ENCODE data around the gene GRIK4.

Gene GRIK4

DNA sequence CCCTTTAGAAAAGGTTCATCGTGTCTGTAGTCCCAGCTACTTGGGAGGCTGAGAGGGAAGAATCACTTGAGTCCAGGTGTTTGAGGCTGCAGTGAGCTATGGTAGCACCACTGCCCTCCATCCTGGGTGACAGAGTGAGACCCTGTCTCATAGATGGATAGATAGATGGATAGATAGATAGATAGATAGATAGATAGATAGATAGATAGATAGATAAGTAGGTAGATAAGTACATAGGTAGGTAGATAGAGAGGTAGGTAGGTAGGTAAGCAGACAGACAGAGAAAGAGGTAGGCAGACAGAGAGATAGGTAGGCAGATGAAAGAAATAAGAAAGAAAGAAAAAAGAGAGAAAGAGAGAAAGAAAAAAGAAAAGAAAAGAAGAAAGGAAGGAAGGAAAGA is 156.4 kb downstream of the GRIK4 start:
- Histone ChIP-seq H3K36me3 (ENCODE audit: control insufficient read depth, insufficient read depth, low read length) (no peaks in the 10 kb centered on the region), H3K4me1 (ENCODE audit: control insufficient read depth, insufficient read depth, low read length) (no peaks in the 10 kb centered on the region), H3K9ac (ENCODE audit: low read length) (no peak overlapping the region), H3K4me3 (ENCODE audit: low read length) (no peak overlapping the region), H3K27me3 (ENCODE audit: control insufficient read depth, insufficient read depth, low read length) (no peaks in the 10 kb centered on the region), H3K9me3 (ENCODE audit: control insufficient read depth, low read length) (no peaks in the 10 kb centered on the region)

DNA sequence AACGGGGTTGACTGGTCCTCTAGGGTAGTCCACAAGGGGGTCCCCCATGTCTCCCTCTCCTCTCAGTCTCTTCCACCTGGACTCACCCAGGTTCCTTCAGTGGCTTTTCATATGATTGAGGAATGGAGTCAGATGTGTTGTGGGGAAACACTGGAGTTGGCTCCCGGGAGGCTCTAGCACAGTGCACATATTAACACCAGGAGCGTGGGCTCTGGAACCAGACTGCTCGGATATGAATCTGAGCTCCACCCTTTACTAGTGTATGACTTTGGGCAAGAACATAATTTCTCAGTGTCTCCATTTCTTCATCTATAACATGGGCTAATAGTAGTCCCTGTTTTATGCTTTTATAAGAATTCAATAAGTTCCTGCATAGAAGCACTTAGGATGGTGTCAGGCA is 157.0 kb downstream of the GRIK4 start:
- no peaks in the 10 kb centered on the region for H3K27me3 ChIP-seq (ENCODE audit: control insufficient read depth, insufficient read depth, low read length)
- H3K4me1 ChIP-seq (ENCODE audit: control insufficient read depth, insufficient read depth, low read length) = no peaks in the 10 kb centered on the region
- no peak overlapping the region for H3K4me3 ChIP-seq (ENCODE audit: low read length)
- H3K9me3 ChIP-seq (ENCODE audit: control insufficient read depth, low read length) = no peaks in the 10 kb centered on the region
- no peaks in the 10 kb centered on the region for H3K36me3 ChIP-seq (ENCODE audit: control insufficient read depth, insufficient read depth, low read length)
- H3K9ac ChIP-seq (ENCODE audit: low read length) = no peak overlapping the region

DNA sequence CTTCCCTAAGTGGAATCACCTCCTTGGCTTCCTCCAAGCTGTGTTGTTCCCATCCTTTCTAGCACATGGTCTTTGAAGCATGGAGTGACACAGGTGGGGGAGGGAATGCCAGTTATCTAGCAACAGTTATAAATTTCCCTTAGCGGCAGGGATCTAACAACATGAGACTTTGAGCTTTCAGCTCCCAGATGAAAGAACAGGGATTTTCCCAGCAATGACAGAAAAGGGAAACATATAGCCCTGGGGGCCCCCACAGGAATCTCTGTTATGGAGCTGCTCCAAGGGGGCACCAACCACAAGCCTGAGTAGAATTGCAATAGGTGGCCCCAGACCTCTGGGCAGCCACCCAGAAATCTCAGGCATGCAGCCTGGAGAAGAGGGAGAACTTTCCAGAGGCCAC is 163.0 kb downstream of the GRIK4 start:
- Histone ChIP-seq H3K9ac (ENCODE audit: low read length) (no peak overlapping the region), H3K36me3 (ENCODE audit: control insufficient read depth, insufficient read depth, low read length) (no peaks in the 10 kb centered on the region), H3K27me3 (ENCODE audit: control insufficient read depth, insufficient read depth, low read length) (no peaks in the 10 kb centered on the region), H3K9me3 (ENCODE audit: control insufficient read depth, low read length) (no peaks in the 10 kb centered on the region), H3K4me3 (ENCODE audit: low read length) (no peak overlapping the region), H3K4me1 (ENCODE audit: control insufficient read depth, insufficient read depth, low read length) (no peaks in the 10 kb centered on the region)

DNA sequence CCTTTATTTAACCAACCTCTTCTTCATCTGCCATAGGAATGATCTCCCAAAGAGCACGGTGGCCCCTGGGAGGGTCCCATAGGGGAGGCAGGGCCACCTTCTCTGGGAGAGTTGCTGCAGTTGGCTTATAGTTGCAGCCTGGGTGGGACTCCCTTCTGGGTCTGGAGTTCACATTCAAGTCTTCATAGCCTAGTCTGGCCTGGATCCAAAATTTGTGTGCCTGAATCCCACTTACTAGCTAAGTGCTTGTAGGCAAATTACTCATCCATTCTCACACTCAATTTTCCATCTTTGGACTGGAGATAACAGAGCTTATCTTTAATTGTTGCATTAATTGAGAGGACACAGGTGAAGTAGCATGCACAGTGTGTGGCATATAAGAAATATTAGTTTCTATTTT is 163.6 kb downstream of the GRIK4 start:
- no peaks in the 10 kb centered on the region for H3K27me3 ChIP-seq (ENCODE audit: control insufficient read depth, insufficient read depth, low read length)
- no peaks in the 10 kb centered on the region for H3K36me3 ChIP-seq (ENCODE audit: control insufficient read depth, insufficient read depth, low read length)
- no peaks in the 10 kb centered on the region for H3K4me1 ChIP-seq (ENCODE audit: control insufficient read depth, insufficient read depth, low read length)
- H3K9me3 ChIP-seq (ENCODE audit: control insufficient read depth, low read length) = no peaks in the 10 kb centered on the region
- H3K9ac ChIP-seq (ENCODE audit: low read length) = no peak overlapping the region
- no peak overlapping the region for H3K4me3 ChIP-seq (ENCODE audit: low read length)

DNA sequence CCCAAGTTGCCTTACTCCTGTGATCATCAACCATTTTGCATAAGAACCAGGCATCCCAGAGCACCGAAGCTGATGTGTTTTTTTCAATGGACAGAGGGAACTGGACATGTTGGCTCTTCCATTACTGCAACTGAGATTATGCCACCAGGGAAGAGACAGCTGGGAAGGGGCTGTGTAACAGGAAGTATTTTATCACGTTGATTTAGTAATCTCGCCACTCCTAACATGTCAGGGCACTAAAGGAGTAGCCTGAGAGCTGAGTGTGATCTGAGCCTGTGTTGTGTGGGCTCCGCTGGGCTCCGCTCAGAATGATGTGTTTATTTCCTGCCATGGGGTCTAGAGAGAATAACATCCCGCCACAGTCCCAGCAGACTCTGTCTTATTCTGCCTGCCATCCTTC is 165.4 kb downstream of the GRIK4 start:
- Histone ChIP-seq H3K36me3 (ENCODE audit: control insufficient read depth, insufficient read depth, low read length) (no peaks in the 10 kb centered on the region), H3K4me1 (ENCODE audit: control insufficient read depth, insufficient read depth, low read length) (no peaks in the 10 kb centered on the region), H3K27me3 (ENCODE audit: control insufficient read depth, insufficient read depth, low read length) (peaks cover 8% of the 10 kb centered on the region), H3K4me3 (ENCODE audit: low read length) (no peak overlapping the region), H3K9me3 (ENCODE audit: control insufficient read depth, low read length) (no peaks in the 10 kb centered on the region), H3K9ac (ENCODE audit: low read length) (no peak overlapping the region)

DNA sequence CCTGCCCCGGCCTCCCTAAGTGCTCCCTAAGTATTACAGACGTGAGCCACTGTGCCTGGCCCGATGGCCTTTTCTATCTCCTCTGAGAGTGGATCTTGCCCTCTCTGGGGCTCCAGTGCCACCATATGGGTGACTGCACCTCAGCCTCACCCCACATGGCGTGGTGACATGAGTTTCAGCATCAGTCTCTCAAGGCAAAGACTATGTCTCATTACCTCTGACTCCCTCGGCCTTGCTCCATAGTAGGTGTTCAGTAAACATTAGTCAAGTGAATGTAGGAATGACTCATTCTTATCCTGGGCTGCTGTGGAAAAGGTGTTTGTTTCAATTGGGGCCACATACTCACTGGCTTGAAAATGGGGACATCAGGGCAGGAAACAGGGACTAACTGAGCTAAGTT is 168.8 kb downstream of the GRIK4 start:
- Histone ChIP-seq H3K36me3 (ENCODE audit: control insufficient read depth, insufficient read depth, low read length) (no peaks in the 10 kb centered on the region), H3K9me3 (ENCODE audit: control insufficient read depth, low read length) (no peaks in the 10 kb centered on the region), H3K27me3 (ENCODE audit: control insufficient read depth, insufficient read depth, low read length) (peaks cover 11% of the 10 kb centered on the region), H3K4me3 (ENCODE audit: low read length) (no peak overlapping the region), H3K4me1 (ENCODE audit: control insufficient read depth, insufficient read depth, low read length) (no peaks in the 10 kb centered on the region), H3K9ac (ENCODE audit: low read length) (no peak overlapping the region)

DNA sequence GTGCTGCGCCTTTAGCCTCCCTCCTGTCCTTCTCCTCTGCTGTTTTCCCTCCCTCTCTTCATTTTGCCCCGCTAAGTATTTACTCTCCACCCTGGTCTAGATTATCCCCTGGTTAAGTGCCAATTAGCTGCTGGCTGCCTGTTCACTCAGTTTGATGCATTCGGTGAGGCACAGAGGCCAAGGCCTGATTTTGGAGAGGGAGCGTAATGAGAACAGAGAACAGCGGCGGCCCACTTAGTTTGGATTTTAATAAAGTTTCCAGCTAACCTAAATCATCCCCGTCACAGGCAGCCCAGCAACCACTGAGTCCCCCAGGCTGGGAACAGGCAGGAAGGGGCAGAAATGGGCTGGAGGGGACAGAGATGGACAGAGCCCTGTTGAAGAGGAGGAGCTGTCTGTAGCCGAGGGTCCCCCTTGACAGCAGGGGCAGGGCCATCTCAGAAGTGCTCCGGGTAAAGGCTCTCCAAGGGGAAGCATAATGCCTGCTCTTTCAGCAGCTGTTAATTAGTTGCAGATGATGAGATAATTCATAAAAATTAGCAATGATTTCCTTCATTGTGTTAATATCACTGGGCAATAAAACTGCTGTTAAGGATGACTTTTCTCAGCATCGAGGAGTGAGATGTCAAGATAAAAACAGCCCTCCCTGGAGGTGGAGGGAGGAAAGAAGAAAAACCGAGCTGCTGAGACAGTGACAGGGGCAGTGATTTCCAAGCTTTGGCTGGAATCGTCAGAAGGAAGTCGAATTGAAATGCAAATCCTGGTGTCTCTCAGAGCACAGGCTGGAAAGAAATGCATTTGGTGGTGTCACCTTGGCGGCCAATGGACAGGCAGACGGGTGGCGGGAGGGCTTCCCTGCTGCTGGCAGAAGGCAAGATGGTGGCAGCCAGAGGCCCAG is 170.1 kb downstream of the GRIK4 start:
- no peaks in the 10 kb centered on the region for H3K36me3 ChIP-seq (ENCODE audit: control insufficient read depth, insufficient read depth, low read length)
- peaks cover 11% of the 10 kb centered on the region for H3K27me3 ChIP-seq (ENCODE audit: control insufficient read depth, insufficient read depth, low read length)
- H3K4me3 ChIP-seq (ENCODE audit: low read length) = no peak overlapping the region
- H3K9ac ChIP-seq (ENCODE audit: low read length) = no peak overlapping the region
- no peaks in the 10 kb centered on the region for H3K9me3 ChIP-seq (ENCODE audit: control insufficient read depth, low read length)
- H3K4me1 ChIP-seq (ENCODE audit: control insufficient read depth, insufficient read depth, low read length) = no peaks in the 10 kb centered on the region

DNA sequence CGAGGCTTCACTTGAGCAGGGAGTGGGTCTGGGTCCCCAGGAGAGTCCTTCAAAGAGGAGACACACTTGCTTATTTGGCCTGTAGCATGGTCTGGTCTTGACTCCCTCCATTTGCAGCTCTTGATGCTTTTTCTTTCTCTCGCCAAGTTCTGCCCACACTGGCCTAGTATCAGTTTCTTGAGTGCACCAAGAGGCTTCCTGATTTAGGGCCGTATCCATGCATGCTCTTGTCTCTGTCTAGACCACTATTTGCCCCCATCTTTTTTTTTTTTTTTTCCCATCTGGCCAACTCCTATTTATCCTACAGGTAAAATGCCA is 170.7 kb downstream of the GRIK4 start:
- Histone ChIP-seq H3K36me3 (ENCODE audit: control insufficient read depth, insufficient read depth, low read length) (no peaks in the 10 kb centered on the region), H3K9me3 (ENCODE audit: control insufficient read depth, low read length) (no peaks in the 10 kb centered on the region), H3K4me1 (ENCODE audit: control insufficient read depth, insufficient read depth, low read length) (no peaks in the 10 kb centered on the region), H3K27me3 (ENCODE audit: control insufficient read depth, insufficient read depth, low read length) (peaks cover 11% of the 10 kb centered on the region), H3K9ac (ENCODE audit: low read length) (no peak overlapping the region), H3K4me3 (ENCODE audit: low read length) (no peak overlapping the region)

DNA sequence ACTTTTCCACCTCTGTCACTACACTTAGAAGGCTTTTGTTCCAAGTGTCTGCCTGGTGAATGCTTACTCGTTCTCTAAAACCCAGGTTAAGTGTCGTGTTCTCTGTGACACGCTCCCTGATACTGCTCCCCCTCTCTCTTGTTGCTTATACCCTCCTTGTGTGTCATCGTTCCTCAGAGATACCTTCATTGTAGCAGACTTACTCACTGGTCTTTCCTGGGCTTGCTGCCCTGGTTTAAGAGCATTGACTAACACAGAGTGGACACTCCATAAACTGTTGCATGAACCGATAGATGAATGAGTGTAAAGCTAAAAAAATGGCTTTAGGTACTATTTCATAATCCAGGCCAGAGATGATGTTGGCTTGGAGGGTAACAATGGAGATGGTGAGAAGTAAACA is 171.3 kb downstream of the GRIK4 start:
- Histone ChIP-seq H3K9me3 (ENCODE audit: control insufficient read depth, low read length) (no peaks in the 10 kb centered on the region), H3K4me3 (ENCODE audit: low read length) (no peak overlapping the region), H3K27me3 (ENCODE audit: control insufficient read depth, insufficient read depth, low read length) (peaks cover 11% of the 10 kb centered on the region), H3K4me1 (ENCODE audit: control insufficient read depth, insufficient read depth, low read length) (no peaks in the 10 kb centered on the region), H3K36me3 (ENCODE audit: control insufficient read depth, insufficient read depth, low read length) (no peaks in the 10 kb centered on the region), H3K9ac (ENCODE audit: low read length) (no peak overlapping the region)

DNA sequence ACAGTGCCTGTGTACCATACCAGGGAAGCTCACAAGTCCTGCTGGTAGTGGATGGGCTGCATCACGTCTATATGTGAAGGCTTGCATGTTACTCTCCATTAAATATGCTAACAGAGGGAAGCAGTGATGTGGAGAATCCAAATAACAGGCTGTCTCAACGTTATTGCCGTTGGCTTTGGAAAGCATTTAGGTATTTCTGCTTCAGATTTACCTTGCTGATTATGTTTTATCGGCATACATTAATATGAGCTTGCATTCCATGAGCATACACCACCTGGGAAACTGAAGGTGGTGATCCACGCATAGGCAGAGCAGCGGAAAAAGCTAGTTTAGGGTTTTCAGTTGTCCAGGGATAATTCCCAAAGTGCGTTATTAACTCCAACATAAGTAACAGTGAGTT is 175.0 kb downstream of the GRIK4 start:
- Histone ChIP-seq H3K9me3 (ENCODE audit: control insufficient read depth, low read length) (no peaks in the 10 kb centered on the region), H3K4me1 (ENCODE audit: control insufficient read depth, insufficient read depth, low read length) (no peaks in the 10 kb centered on the region), H3K27me3 (ENCODE audit: control insufficient read depth, insufficient read depth, low read length) (peaks cover 9% of the 10 kb centered on the region), H3K9ac (ENCODE audit: low read length) (no peak overlapping the region), H3K36me3 (ENCODE audit: control insufficient read depth, insufficient read depth, low read length) (no peaks in the 10 kb centered on the region), H3K4me3 (ENCODE audit: low read length) (no peak overlapping the region)

DNA sequence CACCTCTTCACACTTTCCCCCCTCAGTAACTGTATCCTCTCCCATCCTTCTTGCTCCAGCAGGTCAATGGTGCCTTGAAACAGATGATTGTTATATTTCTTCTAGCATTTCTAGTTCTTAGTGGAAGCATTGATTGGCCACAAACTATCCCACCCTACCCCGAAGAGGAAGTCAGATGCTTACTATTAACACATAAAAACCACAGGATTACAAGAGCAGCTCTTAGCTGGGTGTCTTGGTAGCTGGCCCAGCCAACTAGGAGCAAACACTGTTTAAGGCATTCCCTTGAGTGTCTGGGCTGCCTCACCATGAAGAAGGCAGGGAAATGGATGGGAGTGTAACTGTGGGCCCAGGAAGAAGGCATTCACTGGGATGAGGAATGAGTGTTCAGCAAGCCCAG is 176.6 kb downstream of the GRIK4 start:
- Histone ChIP-seq H3K36me3 (ENCODE audit: control insufficient read depth, insufficient read depth, low read length) (no peaks in the 10 kb centered on the region), H3K9me3 (ENCODE audit: control insufficient read depth, low read length) (no peaks in the 10 kb centered on the region), H3K27me3 (ENCODE audit: control insufficient read depth, insufficient read depth, low read length) (peaks cover 14% of the 10 kb centered on the region), H3K4me1 (ENCODE audit: control insufficient read depth, insufficient read depth, low read length) (no peaks in the 10 kb centered on the region), H3K9ac (ENCODE audit: low read length) (no peak overlapping the region), H3K4me3 (ENCODE audit: low read length) (no peak overlapping the region)

DNA sequence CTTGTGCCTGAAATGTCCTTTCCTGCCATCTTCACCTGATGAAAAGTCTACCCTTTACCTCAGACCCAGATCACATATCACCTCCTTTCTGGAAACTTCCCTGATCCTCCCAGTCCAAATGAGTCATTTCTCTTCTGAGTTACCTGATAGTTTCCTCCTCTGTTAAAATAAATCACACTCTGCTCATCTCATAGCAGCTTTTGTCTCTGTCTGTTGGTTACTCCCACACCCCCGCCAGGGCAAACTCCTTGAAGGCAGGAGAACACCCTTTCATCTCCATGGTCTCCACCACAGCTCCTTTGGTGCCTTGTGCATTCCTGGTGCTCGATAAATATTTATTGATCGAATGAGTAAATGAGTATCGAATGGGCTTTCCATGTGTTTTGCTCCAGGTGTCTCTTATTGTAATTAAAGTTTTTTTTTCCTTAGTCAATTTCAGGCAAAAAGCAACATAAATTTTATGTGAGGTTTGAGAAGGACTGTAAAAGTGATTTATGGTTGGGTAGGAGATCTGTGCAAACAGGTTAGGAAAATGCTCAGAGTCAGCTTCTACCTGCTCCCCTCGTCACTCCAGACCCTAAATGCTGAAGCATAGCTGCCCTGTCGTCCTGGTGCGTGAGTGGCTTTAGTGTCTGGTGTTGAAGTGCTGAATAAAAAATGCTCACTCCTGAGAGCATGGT is 178.2 kb downstream of the GRIK4 start:
- Histone ChIP-seq H3K9ac (ENCODE audit: low read length) (no peak overlapping the region), H3K27me3 (ENCODE audit: control insufficient read depth, insufficient read depth, low read length) (peaks cover 10% of the 10 kb centered on the region), H3K9me3 (ENCODE audit: control insufficient read depth, low read length) (no peaks in the 10 kb centered on the region), H3K36me3 (ENCODE audit: control insufficient read depth, insufficient read depth, low read length) (no peaks in the 10 kb centered on the region), H3K4me3 (ENCODE audit: low read length) (no peak overlapping the region), H3K4me1 (ENCODE audit: control insufficient read depth, insufficient read depth, low read length) (no peaks in the 10 kb centered on the region)
